AG09309 (cell line): ENCODE measurements around the gene LRRC7.

ENCODE experiments used
- DNase-seq: peaks from one replicate; pipeline ENCODE4 v3.0.0-alpha.2; 2010; ENCODE audit warnings: low read depth
- H3K4me3 ChIP-seq: 2 replicates; pipeline ENCODE4 v1.5.1; 2011; ENCODE audit warnings: mild to moderate bottlenecking, low read depth, low read length, moderate library complexity; ENCODE audit not compliant: control insufficient read depth
- CTCF ChIP-seq: IDR thresholded peaks from 2 replicates; pipeline ENCODE4 v1.5.1; 2011; ENCODE audit warnings: mild to moderate bottlenecking, low read depth, low read length, inconsistent platforms; ENCODE audit not compliant: insufficient read depth, control insufficient read depth; ENCODE audit errors: missing control alignments

The LRRC7 gene

GRCh38 chr1:70171512-70171911, 603.8 kb downstream of the LRRC7 start:
- no peak overlapping the region for H3K4me3 ChIP-seq
- no peak for TF ChIP-seq CTCF
- no peak for DNase-seq
